Stimulated activated CD8-positive, alpha-beta memory T cell treated with anti-CD3 and anti-CD28 coated beads, Interleukin-15, amount 100 ng/mL, for 24 hours (primary cell): Measurements from ENCODE around the gene PPP2R3B.
"Not testable (repeated sequence)": the region's sequence is repeated elsewhere in the genome, so short reads cannot be mapped to it uniquely, and the experiment has no call there.

Experiments
- DNase-seq: peaks from one replicate; pipeline ENCODE4 v3.0.0-alpha.2; 2020; ENCODE audit warnings: low read depth

Gene PPP2R3B, protein sequence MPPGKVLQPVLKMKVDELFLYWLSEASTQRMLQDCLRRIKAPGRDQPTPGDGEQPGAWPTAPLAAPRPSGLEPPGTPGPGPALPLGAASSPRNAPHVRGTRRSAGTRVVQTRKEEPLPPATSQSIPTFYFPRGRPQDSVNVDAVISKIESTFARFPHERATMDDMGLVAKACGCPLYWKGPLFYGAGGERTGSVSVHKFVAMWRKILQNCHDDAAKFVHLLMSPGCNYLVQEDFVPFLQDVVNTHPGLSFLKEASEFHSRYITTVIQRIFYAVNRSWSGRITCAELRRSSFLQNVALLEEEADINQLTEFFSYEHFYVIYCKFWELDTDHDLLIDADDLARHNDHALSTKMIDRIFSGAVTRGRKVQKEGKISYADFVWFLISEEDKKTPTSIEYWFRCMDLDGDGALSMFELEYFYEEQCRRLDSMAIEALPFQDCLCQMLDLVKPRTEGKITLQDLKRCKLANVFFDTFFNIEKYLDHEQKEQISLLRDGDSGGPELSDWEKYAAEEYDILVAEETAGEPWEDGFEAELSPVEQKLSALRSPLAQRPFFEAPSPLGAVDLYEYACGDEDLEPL

DNA sequence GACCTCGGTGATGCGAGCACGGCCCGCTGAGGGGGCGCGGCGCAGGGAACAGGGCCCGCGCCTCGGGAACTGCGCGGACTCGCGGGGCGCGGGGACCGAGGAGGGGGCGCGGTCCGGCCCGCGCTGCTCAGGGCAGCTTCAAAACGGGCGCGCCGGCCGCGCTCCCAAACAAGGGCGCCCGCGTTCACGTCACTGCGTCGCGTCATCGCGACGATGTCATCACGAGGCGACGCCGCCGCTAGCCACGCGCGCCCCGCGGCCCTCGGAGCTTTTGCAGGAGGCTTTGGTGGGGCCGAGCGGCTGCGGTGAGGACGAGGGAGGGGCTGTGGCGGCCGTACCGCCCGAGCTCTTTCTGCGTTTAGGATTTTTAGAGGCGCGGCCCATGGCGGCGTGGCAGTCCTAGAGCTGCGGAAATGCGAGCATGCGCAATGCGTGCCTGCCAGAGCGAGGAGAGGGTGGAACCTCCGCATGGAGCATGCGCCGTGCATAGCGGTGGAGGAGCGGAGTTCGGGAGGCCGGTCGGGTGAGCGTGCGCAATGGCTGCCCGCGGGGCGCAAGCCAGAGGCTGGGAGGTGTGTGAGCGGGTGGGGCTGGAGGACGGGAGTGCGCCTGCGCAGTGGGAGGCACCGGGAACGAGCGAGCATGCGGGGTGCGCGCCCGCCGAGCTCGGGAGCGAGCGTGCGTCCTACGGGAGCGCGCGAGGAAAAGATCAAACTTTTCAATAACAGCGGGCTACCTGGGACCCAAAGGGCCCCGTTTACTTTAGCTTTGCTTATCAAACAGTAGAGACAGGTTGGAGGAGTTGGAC lies at the start of gene PPP2R3B:
Gene PPP2R3B, minus strand, starts transcription at position 140 of the 808 bp plus-strand sequence. CDS start 216 bp downstream, outside the sequence.
- peak; percentile 96 for DNase-seq

DNA sequence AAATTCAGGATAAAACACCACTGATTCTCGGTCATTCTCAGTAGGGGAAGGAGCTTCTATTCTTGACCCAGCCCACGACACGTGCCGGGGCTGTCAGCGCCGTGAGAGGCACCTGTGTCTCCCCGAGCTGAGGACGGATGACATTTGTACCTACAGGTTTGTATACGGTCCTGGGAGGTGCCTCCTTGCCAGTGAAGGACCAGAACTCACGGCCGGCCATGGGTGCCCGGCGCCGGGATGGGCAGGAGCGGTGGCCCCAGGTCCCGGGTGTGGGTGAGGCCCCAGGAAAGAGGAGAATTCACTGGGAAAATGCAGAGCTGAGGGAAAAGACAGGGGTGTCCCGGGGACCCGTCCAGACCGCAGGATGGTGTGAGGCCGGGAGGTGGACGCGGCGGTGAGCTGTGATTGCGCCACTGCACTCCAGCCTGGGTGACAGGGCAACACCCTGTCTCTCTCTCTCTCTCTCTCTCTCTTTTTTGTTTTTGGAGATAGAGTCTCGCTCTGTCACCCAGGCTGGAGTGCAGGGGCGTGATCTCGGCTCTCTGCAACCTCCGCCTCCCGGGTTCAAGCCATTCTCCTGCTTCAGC lies 48.9 kb upstream of the PPP2R3B start:
- no peak for DNase-seq

DNA sequence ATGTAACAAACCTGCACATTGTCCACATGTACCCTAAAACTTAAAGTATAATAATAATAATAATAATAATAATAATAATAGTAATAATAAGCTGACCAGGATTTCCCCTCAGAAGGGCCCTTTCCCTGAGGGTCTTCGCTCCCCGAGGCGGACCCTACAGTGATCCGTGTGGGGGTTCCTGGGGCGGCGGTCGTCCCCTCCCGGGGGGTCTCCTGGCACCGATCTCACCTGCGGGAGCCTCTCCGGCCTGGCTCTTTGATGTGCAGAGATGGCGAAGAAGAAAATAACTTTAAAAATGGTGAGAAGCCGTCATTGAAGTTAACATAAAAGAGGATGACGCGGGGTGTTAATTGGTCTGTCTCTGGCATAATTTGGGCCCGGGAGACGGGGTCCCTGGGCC lies 48.2 kb upstream of the PPP2R3B start:
- no peak for DNase-seq

DNA sequence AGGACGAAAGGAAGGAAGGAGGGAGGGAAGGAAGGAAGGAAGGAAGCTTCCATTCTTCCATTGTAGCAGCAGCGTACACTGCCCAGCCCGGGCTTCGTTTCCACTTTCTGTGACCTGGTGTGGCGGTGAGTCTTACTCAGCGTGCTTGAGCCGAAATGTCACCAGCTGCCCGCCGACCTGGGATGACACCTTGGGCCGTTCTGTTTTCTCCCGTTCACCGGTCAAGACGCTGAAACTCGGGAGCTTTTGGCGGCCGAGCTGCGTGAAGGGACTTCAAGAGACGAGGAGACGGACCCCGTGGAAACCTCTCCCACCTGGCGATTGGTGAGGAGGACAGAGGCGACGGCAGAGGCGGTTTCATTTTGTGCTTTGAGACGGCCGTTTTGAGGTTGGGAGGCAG lies 47.1 kb upstream of the PPP2R3B start:
- no peak for DNase-seq

DNA sequence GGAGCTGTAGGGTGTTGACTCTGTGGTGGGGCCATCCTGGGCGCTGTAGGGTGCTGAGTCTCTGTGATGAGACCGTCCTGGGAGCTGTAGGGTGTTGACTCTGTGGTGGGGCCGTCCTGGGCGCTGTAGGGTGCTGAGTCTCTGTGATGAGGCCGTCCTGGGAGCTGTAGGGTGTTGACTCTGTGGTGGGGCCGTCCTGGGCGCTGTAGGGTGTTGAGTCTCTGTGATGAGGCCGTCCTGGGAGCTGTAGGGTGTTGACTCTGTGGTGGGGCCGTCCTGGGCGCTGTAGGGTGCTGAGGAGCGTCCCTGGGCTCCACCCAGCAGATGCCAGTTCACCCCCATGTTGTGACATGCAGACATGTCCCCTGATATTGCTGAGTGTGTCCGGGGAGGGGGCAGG lies 46.0 kb upstream of the PPP2R3B start:
- not testable (repeated sequence) for DNase-seq

DNA sequence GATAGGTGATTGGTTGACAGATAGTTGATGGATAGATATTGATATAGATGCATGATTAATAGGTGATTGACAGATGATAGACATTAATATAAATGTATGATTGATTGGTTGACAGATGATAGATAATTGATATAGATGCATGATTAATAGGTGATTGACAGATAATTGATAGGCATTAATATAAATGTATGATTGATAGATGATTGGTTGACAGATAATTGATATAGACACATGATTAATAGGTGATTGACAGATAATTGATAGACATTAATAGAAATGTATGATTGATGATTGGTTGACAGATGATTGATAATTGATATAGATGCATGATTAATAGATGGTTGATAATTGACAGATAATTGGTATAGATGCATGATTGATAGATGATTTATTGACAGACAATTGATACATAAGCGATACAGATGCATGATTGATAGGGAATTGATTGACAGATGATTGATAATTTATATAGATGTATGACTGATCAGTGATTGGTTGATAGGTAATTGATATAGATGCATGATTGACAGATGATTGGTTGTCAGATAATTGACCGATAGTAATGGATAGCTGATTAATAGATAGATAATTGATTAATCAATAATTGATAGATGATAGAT lies 44.9 kb upstream of the PPP2R3B start:
- no peak for DNase-seq

DNA sequence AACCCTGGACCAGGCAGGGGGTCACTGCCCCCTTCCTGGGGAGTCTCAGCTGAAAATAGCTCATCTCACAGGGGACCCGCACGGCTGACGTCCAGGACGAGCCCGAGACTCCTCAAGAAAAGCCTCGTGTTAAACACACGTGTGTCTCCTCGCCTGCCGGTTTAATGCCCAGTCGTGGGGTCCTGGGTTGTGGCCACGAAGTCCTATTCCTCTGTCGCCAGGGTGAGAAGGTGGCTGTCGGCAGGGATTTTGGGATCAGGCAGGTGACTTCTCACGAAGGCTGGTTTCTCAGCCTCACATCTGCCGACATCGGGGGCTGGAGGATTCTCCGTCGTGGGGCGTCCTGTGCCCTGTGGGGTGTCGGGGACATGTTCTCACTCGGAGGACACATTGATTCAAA lies 44.3 kb upstream of the PPP2R3B start:
- no peak for DNase-seq

DNA sequence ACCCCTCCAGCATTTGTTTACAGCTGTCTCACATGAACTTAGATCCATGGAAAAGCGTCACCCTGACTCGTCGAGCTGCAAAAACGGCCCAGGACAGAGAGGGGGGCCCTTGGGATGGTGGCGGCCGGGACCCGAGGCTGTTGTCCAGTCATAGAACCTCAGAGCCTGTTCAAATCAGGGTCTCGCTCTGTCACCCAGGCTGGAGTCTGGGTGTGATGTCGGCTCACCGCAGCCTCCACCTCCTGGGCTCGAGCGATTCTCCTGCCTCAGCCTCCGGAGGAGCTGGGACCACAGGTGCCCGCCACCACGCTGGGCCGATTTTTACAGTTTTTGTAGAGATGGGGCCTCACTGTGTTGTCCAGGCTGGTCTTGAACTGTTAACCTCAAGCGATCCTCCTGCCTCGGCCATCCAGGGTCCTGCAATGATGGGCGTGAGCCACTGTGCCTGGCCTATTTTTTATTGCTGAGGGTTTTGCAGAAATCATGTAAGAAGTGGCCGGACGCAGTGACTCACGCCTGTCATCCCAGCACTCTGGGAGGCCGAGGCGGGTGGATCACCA lies 42.6 kb upstream of the PPP2R3B start:
- no peak for DNase-seq

DNA sequence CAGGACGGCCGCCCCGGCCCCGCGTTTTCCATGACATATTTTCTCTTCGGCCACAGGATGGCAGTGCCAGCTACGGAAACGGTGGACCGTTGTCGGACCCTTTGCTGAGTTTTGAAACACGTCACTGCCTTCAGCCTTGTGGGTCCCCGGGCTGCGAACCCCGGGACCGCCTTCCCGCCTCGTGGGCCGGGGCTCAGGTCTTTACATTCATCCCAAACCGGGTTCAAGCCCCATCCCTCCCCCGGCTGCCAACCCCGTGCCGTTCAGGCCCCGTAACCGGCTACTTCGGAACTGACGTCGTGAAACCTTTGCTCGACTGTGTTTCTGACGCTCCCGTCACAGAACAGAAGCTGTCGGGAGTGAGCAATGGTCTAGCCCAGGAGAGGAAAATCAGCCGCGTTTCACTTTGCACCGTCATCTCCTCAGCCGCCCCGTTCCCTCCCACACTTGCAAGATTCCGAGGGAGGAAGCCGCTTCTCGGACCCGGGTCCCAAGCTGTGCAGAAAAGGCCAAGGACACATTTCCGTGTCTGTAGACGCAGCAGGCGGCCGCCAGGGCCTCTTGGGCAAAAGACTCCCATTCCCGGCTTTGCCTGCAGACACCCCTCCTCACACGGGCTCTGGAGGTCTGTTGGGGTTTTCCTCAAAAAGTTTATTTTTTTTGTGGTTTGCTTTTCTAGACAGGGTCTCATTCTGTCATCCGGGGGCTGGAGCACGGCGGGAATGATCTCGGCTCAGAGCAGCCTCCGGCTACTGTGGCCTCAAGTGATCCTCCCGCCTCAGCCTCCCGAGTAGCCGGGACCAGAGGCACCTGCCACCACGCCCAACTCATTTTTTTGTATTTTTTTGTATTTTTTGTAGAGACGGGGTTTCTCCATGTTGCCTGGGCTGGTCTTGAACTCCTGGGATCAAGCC lies 41.4 kb upstream of the PPP2R3B start:
- DNase-seq: no peak

DNA sequence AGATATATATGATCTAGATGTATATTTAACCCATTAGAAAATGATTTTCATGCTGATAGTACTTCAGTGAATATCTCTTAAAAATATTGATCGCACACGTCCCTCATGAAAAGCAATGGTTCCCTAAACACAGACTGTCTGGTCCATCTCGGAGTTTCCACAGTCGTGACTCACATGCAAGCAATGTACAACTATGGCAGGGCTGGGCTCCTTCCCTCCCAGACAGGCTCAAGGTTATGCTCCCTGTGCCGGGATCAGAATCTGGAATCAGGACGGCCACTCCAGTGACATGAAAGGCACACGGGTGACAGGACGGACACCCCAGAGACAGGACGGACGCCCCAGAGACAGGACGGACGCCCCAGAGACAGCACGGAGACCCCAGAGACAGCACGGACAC lies 40.2 kb upstream of the PPP2R3B start:
- no peak for DNase-seq

DNA sequence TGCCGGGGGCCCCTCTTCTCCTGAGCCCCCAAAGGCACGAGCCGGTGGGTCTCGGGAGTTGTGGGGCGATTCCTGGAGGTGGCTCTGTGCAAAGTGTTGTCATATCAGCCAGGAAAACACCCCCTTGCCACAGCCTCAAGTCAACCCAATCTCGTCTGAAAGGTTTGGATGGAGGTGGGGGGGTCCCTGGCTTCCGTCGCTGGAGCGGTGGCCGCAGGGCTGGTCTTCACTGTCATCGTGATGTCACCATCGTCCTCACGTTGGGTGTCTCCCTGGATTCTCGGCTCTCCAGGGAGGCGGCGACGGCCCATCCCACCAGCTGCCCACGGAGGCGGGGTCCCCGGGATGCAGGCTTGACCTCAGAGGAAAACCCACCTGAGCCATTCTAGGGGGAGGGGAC lies 38.3 kb upstream of the PPP2R3B start:
- DNase-seq: no peak

DNA sequence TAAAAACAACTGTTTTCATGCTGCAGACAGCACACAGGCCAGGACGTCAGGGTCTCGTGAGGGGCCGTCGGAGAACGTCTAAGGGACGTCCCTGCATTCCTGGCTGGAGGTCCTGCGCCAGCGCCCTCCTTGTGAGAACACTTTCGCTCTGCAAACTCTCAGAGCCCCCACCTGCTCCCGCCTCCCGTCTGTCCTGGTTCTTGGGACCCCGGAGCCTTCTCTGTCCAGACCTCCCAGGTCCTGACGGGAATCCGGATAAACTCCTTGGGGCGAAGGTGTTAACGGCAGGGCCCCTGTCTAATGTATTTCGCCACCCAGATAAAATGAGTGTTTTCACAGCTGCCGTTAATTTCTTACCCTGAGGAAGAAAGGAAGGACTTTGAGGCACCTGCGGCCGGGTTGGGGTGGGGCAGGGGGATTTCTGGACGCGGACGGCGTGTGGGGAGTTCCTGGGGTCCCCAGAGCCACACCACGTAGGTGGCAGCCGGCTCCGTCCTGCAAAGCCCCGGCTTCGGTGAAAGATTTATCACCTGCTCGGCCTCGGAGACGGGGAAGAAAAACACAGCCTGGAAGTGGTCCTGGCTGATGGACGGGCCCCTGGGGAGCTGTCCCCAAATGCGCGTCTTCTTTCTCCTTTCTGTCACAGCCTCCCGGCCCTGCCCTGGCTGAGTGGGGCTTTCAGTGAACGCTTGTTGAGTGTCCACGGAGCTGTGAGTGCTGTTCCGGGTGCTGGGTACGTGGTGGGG lies 35.1 kb upstream of the PPP2R3B start:
- DNase-seq: no peak

DNA sequence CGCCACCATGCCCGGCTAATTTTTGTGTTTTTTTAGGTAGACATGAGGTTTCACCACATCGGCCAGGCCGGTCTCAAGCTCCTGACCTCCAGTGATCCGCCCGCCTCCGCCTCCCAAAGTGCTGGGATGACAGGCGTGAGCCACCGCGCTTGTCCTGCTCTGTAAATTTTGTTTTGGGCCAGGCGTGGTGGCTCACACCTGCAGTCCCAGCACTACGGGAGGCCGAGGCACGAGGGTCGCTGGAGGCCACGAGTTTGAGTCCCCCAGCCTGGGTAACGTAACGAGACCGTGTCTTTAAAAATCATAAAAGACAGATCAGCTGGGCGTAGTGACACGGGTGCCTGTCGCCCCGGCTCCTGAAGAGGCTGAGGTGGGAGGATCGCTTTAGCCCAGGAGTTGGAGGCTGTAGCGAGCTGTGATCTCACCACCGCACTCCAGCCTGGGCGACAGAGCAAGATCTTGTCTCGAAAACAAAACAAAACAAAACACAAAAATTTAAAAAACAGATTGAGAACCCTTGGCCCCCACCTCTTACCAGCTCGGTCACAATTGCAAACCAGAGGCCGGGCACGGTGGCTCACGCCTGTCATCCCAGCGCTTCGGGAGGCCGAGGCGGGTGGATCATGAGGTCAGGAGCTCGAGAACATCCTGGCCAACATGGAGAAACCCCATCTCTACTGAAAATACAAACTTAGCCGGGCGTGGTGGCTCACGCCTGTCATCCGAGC lies 34.0 kb upstream of the PPP2R3B start:
- no peak for DNase-seq

DNA sequence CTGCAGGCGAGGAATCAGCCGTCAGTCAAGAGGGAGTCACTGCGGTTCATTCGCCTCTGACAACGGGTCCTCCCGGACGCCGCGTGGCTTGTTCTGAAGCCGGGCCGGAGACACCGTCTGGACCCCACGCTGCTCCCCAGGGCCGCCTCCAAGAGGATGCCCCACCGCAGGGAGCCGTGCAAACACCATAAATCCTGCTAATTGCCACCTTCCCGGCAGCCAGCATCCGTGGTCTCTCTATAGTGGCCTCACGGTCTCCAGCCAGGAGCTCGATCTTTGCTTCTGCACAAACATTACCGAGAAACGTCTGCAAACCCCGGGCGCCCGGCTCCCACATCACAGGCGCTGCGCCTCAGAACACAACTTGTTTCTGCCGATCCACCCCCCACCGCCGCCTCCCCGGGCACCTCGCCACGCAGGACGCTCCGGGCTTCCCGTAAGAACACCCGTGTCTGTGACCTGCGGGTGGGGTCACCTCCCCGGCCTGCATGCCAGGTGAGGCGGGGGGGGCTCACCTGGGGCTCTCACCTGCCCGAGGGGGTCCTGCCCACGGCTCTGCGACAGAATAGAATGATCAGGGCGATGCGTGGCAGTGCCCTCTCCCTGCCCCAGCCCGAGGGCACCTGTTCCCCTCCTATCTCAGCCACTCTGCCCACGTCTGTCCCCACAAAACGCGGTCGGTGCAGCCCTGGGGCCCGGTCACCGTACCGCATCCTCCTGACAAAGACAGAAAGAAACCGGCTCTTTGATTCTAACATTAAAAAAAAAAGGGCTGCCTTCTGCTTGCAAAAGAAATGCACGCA lies 32.4 kb upstream of the PPP2R3B start:
- no peak for DNase-seq

DNA sequence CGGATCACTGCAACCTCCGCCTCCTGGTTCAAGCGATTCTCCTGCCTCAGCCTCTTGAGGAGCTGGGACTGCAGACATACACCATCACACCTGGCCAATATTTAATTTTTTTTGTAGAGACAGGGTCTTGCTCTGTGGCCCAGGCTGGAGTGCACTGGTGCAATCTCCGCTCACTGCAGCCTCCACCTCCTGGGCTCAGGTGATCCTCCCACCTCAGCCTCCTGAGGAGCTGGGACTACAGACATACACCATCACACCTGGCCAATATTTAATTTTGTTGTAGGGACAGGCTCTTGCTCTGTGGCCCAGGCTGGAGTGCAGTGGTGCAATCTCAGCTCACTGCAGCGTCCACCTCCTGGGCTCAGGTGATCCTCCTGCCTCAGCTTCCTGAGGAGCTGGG lies 28.8 kb upstream of the PPP2R3B start:
- DNase-seq: not testable (repeated sequence)

DNA sequence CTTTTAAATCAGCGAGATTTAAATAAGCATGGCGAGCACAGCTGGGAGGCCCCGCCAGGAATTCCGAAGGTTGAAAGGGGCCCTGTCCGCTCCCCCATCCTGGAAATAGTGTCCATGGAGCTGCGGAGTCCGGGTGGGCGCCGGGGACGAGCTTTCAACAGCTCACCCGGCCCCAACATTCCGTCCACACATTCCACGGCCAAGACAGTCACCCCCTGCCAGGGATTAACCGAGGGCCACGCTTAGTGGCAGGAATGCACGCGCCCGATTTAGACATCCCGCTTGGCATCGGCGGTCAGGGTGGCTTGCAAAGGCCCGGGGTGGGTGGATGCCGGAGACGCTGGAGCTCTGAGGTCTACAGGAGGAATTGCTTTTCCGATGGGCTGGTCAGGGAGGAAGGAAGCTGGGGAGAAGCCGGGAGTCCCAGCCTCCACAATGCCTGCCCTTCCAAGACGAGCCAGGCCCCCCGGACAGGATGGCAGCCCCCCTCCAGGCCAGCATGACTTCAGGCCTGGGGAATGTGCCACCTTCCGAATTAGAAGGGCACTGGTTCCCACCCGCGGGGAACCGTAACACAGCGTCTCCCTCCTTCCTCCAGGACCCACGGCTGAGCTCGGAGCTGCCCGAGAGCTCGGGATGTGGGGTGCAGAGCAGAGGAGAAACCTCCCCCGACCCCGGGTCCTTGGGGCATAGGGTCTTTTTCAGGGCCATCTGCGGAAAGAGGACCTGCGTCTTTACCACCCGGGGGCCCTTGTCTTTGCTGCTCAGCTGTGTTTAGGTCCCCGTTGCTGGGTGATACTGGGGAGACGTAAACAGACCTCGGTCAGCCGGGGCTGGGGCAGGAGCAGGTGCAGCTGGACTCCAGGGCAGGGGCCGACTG lies 26.9 kb upstream of the PPP2R3B start:
- DNase-seq: no peak

DNA sequence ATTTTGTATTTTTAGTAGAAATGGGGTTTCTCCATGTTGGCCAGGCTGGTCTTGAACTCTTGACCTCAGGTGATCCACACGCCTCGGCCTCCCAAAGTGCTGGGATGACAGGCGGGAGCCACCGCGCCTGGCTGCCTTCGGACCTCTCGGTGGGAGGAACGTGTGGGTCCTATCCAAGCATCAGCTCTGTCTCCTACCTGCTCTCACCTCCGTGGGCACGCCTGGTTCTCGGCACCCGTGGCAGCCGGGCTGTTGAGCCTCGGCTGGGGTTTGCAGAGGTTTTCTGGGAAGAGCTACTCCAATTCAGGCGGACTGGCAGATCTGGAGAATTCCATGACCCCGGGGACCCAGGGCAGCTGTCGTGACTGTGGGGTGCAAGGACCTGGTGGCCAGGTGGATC lies 23.6 kb upstream of the PPP2R3B start:
- DNase-seq: no peak
